Measurements from ENCODE around the gene RAB3A.
A peak's percentile ranks its signal among the peaks of the same experiment; 100 is the strongest.

The RAB3A gene

GRCh38 chr19:18234194-18234593 lies 30.4 kb upstream of the RAB3A start:
- CTCF ChIA-PET = no interaction called here
- H3K9me3 ChIP-seq (ENCODE audit: control insufficient read depth, insufficient read depth, low read depth, low read length) = no peaks in the 10 kb centered on the region

GRCh38 chr19:18233224-18233825 lies 29.5 kb upstream of the RAB3A start:
- H3K9me3 ChIP-seq (ENCODE audit: control insufficient read depth, insufficient read depth, low read depth, low read length) = no peaks in the 10 kb centered on the region
- POLR2A ChIA-PET = interaction anchor here (0.6 to 1.2 kb wide), 5 partner anchors 9 to 46 kb away, joined by 3 to 5 read pairs (median 3); no protein-coding TSS in a partner anchor
- CTCF ChIA-PET = interaction anchor here (0.6 to 1.2 kb wide), 3 partner anchors 25 to 56 kb away, joined by 3 to 4 read pairs (median 4); no protein-coding TSS in a partner anchor
- no peaks in the 10 kb centered on the region for H3K36me3 ChIP-seq (ENCODE audit: control insufficient read depth in 2 of 2, insufficient read depth in 1 of 2, low read length in 2 of 2)
- H3K27ac ChIP-seq (ENCODE audit: extremely low read depth, low read depth, low read length) = no peak overlapping the region
- H3K4me1 ChIP-seq (ENCODE audit: control insufficient read depth, insufficient read depth, low read length) = no peaks in the 10 kb centered on the region
- no peak overlapping the region; the same call in 1 of the 2 replicates for H3K4me3 ChIP-seq (ENCODE audit: low read depth, low read length)
- TF ChIP-seq PBX3 (CRISPR knock-in tag; IDR thresholded peaks at IDR 0.05) (peak; percentile 87), ZBTB21 (tag by site-specific recombination; IDR thresholded peaks at IDR 0.05) (no peak), ZNF48 (tag by site-specific recombination; IDR thresholded peaks at IDR 0.05) (no peak), ZSCAN5A (tag by site-specific recombination; IDR thresholded peaks at IDR 0.05) (0 out of 2 replicates have a peak, but pooled peaks have one; percentile 71), ZBTB1 (tag by site-specific recombination; IDR thresholded peaks at IDR 0.05) (0 out of 2 replicates have a peak, but pooled peaks have one; percentile 22), CTCF (tag by site-specific recombination; IDR thresholded peaks at IDR 0.05) (no peak)

More at GRCh38 chr19:18234194-18234593, 30.4 kb upstream of the RAB3A start:
- Histone ChIP-seq H3K36me3 (ENCODE audit: control insufficient read depth in 2 of 2, insufficient read depth in 1 of 2, low read length in 2 of 2) (no peaks in the 10 kb centered on the region), H3K4me1 (ENCODE audit: control insufficient read depth, insufficient read depth, low read length) (no peaks in the 10 kb centered on the region), H3K4me3 (ENCODE audit: low read depth, low read length) (no peak overlapping the region), H3K27ac (ENCODE audit: extremely low read depth, low read depth, low read length) (no peak overlapping the region)
- POLR2A ChIA-PET = interaction anchor here (0.9 kb wide), 1 partner anchor 12 kb away, joined by 5 read pairs; no protein-coding TSS in a partner anchor
- TF ChIP-seq ZNF248 (tag by site-specific recombination; IDR thresholded peaks at IDR 0.05) = no peak
- TF ChIP-seq GFI1B (tag by site-specific recombination; IDR thresholded peaks at IDR 0.05) = no peak
- TF ChIP-seq ZNF23 (tag by site-specific recombination; IDR thresholded peaks at IDR 0.05; ENCODE audit: borderline replicate concordance) = no peak
- TF ChIP-seq KLF16 (tag by site-specific recombination; IDR thresholded peaks at IDR 0.05) = no peak
- TF ChIP-seq ZNF530 (tag by site-specific recombination; IDR thresholded peaks at IDR 0.05; ENCODE audit: low read depth) = no peak
- TF ChIP-seq ZNF324 (tag by site-specific recombination; IDR thresholded peaks at IDR 0.05) = no peak
- TF ChIP-seq ZFP3 (tag by site-specific recombination; IDR thresholded peaks at IDR 0.05; ENCODE audit: low read depth) = no peak
- TF ChIP-seq ELK4 (IDR thresholded peaks at IDR 0.05; ENCODE audit: borderline replicate concordance, low read depth, low read length) = no peak
- no peak for TF ChIP-seq ZSCAN4 (tag by site-specific recombination; IDR thresholded peaks at IDR 0.05)
- no peak for TF ChIP-seq ZNF394 (tag by site-specific recombination; IDR thresholded peaks at IDR 0.05; ENCODE audit: borderline replicate concordance)
- no peak for TF ChIP-seq ZNF670 (tag by site-specific recombination; IDR thresholded peaks at IDR 0.05; ENCODE audit: low read depth)
- no peak for TF ChIP-seq ZNF776 (tag by site-specific recombination; IDR thresholded peaks at IDR 0.05; ENCODE audit: borderline replicate concordance)
- TF ChIP-seq ZNF433 (tag by site-specific recombination; IDR thresholded peaks at IDR 0.05; ENCODE audit: low read depth) = no peak
- no peak for TF ChIP-seq ZNF354C (tag by site-specific recombination; IDR thresholded peaks at IDR 0.05; ENCODE audit: borderline replicate concordance, low read depth)
- no peak for TF ChIP-seq ZNF18 (tag by site-specific recombination; IDR thresholded peaks at IDR 0.05)
- no peak for TF ChIP-seq ZBTB1 (tag by site-specific recombination; IDR thresholded peaks at IDR 0.05)
- no peak for TF ChIP-seq ZNF664 (tag by site-specific recombination; IDR thresholded peaks at IDR 0.05)
- no peak for TF ChIP-seq ZNF302 (tag by site-specific recombination; IDR thresholded peaks at IDR 0.05; ENCODE audit: low read depth)
- TF ChIP-seq ZNF280C (tag by site-specific recombination; IDR thresholded peaks at IDR 0.05) = no peak

Measured in HEK293 (cell line).